ENCODE data around the gene SHANK3.
"Not testable (repeated sequence)": the region's sequence is repeated elsewhere in the genome, so short reads cannot be mapped to it uniquely, and the experiment has no call there.

SHANK3 gene

DNA sequence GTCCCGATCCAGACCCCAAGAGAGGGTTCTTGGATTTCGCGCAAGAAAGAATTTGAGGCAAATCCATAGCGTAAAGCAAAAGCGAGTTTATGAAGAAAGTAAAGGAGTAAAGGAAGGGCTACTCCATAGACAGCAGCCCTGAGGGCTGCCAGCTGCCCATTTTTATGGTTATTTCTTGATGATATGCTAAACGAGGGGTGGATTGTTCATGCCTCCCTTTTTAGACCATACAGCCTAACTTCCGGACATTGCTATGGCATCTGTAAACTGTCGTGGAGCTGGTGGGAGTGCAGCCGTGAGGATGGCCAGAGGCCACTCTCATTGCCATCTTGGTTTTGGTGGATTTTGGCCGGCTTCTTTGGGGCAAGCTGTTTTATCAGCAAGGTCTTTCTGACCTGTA lies 19.4 kb upstream of the SHANK3 start:
- no peak for DNase-seq (ENCODE audit: low read depth in 3 of 3)

DNA sequence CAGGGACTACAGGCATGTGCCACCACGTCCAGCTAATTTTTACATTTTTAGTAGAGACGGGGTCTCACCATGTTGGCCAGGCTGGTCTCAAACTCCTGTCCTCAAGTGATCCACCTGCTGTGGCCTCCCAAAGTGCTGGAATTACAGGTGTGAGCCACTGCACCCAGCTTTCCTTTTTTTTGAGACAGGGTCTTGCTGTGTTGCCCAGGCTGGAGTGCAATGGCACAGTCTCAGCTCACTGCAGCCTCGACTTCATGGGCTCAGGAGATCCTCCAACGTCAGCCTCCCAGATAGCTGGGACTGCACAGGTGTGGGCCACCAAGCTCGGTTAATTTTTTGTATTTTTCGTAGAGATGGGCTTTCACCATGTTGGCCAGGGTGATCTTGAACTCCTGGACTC lies 18.0 kb upstream of the SHANK3 start:
- not testable (repeated sequence) for DNase-seq (ENCODE audit: low read depth in 3 of 3)

- DNase-seq (ENCODE audit: low read depth in 3 of 3), result no peak
These were observed 16.2 kb upstream of the SHANK3 start for GRCh38 chr22:50656122-50657070.

- DNase-seq (ENCODE audit: low read depth in 3 of 3), result no peak
These were observed 14.7 kb upstream of the SHANK3 start for GRCh38 chr22:50657925-50658324.

DNA sequence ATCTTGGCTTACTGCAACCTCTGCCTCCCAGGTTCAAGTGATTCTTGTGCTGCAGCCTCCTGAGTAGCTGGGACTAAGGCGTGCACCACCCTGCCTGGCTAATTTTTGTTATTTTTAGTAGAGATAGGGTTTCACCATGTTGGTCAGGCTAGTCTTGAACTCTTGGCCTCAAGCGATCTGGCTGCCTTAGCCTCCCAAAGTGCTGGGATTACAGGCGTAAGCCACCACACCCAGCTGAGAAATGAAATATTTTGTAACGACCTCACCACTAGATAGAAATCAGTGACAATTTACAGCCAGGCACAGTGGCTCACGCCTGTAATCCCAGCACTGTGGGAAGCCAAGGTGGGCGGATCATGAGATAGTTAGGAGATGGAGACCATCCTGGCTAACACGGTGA lies 12.9 kb upstream of the SHANK3 start:
- not testable (repeated sequence) for DNase-seq (ENCODE audit: low read depth in 3 of 3)

GRCh38 chr22:50660306-50660705 lies 12.3 kb upstream of the SHANK3 start:
- DNase-seq (ENCODE audit: low read depth in 3 of 3), result no peak

- DNase-seq (ENCODE audit: low read depth in 3 of 3), result no peak
These were observed 7.4 kb upstream of the SHANK3 start for GRCh38 chr22:50665212-50665611.

DNA sequence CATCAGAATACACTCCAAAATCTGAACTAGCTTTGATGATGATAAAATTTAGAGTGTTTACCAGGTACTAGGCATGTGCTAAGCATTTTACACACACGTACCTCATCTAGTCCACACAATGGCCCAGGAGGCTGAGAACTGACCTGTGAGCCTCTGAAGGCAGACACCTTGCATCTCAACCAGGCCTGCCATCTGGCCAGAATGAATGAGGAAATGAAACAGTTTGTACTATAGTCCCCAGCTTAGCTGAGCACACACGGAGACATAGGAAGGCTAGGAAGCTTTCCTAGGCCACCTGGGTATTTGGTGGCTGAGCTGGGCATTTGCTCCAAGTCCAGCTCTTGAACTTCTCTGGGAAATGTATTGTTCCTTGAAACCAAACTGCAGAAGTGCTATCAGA lies 6.9 kb upstream of the SHANK3 start:
- DNase-seq (ENCODE audit: low read depth in 3 of 3), result no peak

GRCh38 chr22:50670513-50670912 lies 2.1 kb upstream of the SHANK3 start:
- DNase-seq (ENCODE audit: low read depth in 3 of 3), result no peak

DNA sequence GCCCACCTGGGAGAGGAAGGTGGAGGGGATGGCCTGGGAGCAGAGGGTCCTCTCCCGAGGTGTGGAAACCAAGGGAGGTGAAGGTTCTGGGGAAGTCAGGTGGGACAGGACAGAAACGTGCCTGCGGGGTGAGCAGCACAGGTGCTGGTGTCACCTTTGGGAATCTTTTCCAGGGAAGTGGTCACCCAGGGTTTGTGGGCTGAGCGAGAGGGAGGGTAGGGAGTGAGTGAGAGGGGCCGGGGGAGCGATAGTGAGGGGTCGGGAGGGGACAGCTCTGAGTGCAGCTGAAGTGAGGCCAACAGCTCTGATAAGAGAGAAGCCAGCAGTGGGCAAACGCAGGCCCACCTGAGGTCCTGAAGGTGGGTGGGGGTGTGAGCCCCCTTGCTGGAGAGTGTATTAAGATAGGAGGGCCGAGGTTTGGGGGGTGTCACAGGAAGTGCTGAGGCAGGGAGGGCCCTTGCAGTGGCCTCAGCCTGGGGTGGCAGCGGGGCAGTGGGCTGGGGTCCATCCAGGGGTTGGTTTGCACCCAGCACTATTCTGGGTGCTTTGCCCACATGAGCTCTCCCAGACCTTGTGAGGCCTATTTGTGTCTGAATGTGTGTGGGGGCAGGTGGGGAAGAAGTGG lies 1.6 kb upstream of the SHANK3 start:
- DNase-seq (ENCODE audit: low read depth in 3 of 3), result no peak

GRCh38 chr22:50671641-50672040 lies 982 bp upstream of the SHANK3 start:
- no peak for DNase-seq (ENCODE audit: low read depth in 3 of 3)

GRCh38 chr22:50672041-50672440 lies 582 bp upstream of the SHANK3 start:
- no peak for DNase-seq (ENCODE audit: low read depth in 3 of 3)

DNA sequence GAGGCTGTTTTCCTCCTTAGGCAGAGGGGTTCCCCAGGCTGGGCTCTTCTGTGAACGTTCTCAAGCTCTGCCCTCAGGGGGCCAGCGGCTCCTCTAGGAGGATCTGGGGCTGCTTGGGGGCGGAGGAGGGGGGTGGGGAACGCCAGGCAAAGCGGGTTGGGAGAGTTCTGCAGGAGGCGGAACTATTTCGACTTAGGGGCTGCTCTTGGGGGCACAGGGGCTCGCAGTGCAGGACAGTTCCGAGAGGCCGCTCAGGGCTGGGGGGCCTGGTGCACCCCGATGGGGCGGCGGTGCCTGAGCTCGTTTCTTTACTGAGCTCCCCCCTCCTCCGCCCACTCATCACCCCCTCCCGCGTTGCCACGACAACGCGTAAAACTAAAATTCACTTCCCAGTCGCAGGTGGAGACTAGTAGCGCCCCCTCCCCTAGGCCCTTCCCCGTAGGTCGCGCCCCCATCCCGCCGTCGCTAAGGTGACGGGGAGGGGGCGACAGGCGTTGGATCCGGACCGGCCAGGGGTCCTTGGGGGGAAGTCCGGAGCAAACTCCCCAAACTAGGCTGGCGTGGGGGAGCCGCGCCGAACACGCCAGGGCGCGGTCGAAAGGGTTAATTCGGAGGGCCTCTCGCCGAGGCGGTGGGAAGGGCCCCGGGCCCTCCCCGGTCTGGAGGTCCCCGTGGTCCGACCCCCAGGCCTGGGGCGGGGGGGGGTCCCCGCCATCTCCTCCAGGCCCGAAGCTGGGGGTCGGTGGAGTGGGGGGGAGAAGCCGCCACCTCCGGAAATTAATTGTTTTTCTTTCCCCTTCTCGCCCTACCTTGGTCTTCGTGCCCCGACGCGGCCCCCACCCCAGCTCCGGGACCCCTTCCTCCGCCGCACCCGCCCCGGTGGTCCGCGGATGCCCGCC lies 857 bp downstream of the SHANK3 start:
- no peak for DNase-seq (ENCODE audit: low read depth in 3 of 3)

- no peak for DNase-seq (ENCODE audit: low read depth in 3 of 3)
These were observed 1.5 kb downstream of the SHANK3 start for GRCh38 chr22:50674130-50674500.

- DNase-seq (ENCODE audit: low read depth in 3 of 3), result no peak
These were observed 2.3 kb downstream of the SHANK3 start for GRCh38 chr22:50674606-50675552.

DNA sequence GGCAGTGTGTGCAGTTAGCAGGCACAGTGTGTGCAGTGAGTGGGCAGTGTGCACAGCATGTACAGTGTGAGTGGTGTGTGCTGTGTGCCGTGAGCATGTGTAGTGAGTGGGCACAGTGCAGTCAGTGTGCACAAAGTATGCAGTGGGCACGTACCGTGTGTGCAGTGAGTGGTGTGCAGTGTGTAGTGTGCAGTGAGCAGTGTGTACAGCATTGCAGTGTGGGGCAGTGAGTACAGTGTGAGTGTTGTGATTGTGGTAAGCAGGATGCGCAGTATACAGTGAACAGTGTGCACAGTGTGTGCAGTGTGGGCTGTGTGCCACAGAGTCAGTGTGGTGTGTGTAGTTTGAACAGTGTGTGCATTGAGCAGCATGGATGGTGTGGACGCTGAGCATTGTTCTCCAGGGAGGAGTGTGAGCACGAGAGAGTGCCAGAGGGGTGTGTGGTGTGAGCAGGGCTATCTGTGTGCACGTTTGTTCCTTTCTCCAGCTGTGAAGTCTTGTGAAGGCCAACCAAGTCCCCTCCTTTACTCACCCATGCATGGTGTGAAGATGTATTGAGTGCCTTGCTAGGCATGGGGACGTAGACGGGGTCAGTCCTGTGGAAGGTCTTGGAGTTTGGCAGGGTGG lies 3.0 kb downstream of the SHANK3 start:
- no peak for DNase-seq (ENCODE audit: low read depth in 3 of 3)

DNA sequence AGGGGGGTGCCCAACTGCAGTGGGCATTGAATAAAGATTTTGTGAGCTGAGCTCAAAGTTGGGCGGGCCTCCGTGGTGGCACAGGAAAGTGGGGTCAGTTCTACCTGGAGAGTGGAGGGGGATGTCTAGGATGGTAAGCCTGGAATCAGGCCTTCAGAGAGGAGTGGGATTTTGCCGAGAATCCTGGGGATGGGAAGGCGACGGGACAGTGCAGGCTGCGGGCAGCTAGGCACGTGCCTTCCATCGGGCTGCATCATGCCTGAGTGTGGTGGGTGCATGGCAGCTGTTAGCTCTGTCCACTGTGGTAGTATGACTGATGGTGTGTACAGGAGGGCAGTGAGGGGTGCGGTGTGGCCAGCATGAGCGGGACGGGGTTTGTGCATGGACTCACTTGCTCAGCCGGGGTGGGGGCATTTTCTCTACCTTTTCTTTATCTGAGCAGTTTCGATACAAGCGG lies 3.6 kb downstream of the SHANK3 start:
- no peak for DNase-seq (ENCODE audit: low read depth in 3 of 3)

- DNase-seq (ENCODE audit: low read depth in 3 of 3), result no peak
These were observed 4.3 kb downstream of the SHANK3 start for GRCh38 chr22:50676661-50677492.

DNA sequence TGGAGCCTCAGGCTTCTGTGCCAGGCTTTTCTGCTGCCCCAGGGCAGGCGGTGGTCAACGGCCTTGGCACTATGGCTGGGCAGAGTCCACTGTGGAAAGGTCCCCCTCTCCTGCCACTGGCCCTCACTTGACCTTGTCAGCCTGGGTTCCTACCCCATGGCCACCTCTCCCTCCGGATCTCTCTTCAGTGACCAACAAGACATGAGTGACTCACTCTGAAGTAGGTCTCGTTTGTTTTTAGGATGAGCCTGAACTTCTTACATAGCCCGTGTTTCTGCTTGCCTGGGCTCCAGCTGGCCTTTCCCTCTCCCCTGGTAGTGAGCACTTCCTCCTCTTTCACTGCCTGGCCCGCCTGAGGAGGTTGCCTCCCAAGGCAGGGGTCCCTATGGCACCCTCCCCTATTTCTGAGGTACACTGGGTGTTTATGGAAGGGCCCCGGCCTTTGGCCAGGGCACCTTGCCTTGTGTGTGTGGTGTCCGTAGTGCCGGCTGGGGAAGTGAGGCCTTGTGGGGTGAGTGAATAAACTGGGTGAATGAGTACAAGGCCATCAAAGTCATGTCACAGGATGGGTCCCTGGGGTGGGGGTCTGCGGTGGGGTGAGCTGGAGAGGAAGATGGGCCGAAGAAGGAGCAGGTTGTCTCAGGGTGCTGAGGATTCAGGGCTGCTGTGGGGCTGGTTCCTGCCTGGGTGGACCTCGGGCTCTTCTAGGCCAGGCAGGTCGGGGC lies 5.0 kb downstream of the SHANK3 start:
- DNase-seq (ENCODE audit: low read depth in 3 of 3), result no peak
